Measurements from ENCODE around the gene NFATC1.

Gene NFATC1

DNA sequence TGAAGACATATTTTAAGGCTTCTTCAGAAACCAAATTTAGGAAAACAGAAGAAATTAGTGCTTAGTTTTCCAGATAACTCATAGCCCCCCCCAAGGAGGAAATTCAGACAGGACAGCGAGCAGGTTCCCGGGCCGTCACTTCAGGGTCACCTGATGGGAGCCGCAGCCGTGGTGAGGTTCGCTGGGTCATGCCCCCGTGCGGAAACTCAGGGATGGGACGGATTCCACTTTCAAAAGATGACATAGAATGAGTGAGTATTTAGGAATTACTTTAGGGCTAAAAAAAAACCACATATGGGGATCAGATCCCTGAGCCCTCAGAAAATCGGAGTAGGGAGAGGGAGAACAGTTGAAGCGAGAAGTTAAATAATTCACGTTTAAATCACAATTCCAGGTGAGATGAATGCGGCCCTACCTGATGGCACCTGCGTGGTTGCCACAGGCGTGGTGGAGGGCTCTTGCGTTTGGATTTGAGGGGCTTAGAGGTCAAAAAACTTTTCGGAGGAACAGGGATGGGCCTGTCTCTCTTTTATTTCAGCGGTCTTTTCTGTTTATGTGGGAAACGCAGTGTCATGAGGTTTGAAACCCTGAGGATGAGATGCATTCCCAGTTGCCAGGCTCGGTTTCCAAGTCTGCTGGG lies 114.4 kb downstream of the NFATC1 start:
- H3K9me3 ChIP-seq (ENCODE audit: insufficient read depth, low read length, severe bottlenecking) = no peaks in the 10 kb centered on the region
- H3K4me3 ChIP-seq (ENCODE audit: low read depth in 1 of 2, low read length in 2 of 2) = no peak overlapping the region

GRCh38 chr18:79510731-79511241 lies 115.1 kb downstream of the NFATC1 start:
- DNase-seq = no peak
- peaks cover 7% of the 10 kb centered on the region for H3K36me3 ChIP-seq (ENCODE audit: insufficient read depth, low read length)
- peaks cover 6% of the 10 kb centered on the region for H3K4me1 ChIP-seq (ENCODE audit: insufficient read depth, low read length)
- H2AFZ ChIP-seq (ENCODE audit: low read depth, low read length) = no peak overlapping the region
- H3K9me3 ChIP-seq (ENCODE audit: insufficient read depth, low read length, severe bottlenecking) = no peaks in the 10 kb centered on the region
- no peaks in the 10 kb centered on the region for H3K27me3 ChIP-seq (ENCODE audit: insufficient read depth, low read length, poor library complexity)
- ATAC-seq (ENCODE audit: insufficient read depth, low read depth) = no peak
- H3K4me2 ChIP-seq (ENCODE audit: insufficient read depth, low read length) = no peak overlapping the region
- TF ChIP-seq CTCF (IDR thresholded peaks at IDR 0.05; ENCODE audit: borderline replicate concordance, extremely low read depth, low read length, poor library complexity, severe bottlenecking) (no peak), EZH2 (IDR thresholded peaks at IDR 0.05; ENCODE audit: borderline replicate concordance, low read depth, low read length, severe bottlenecking) (no peak)
- H3K9ac ChIP-seq (ENCODE audit: low read depth, low read length) = no peak overlapping the region
- H3K27ac ChIP-seq (ENCODE audit: low read length) = no peak overlapping the region
- no peak overlapping the region for H3K4me3 ChIP-seq (ENCODE audit: low read depth in 1 of 2, low read length in 2 of 2)
- no peaks in the 10 kb centered on the region; the same call in 1 of the 2 replicates for H4K20me1 ChIP-seq (ENCODE audit: insufficient read depth, low read length)
- H3K79me2 ChIP-seq (ENCODE audit: insufficient read depth, low read length) = no peaks in the 10 kb centered on the region

More for the DNA sequence above, 114.4 kb downstream of the NFATC1 start:
- no peak overlapping the region for H3K27ac ChIP-seq (ENCODE audit: low read length)
- no peak for ATAC-seq (ENCODE audit: insufficient read depth, low read depth)
- no peaks in the 10 kb centered on the region for H3K27me3 ChIP-seq (ENCODE audit: insufficient read depth, low read length, poor library complexity)
- H3K4me2 ChIP-seq (ENCODE audit: insufficient read depth, low read length) = no peak overlapping the region
- no peaks in the 10 kb centered on the region for H3K79me2 ChIP-seq (ENCODE audit: insufficient read depth, low read length)
- no peak for DNase-seq
- H3K9ac ChIP-seq (ENCODE audit: low read depth, low read length) = no peak overlapping the region
- H3K36me3 ChIP-seq (ENCODE audit: insufficient read depth, low read length) = peaks cover 7% of the 10 kb centered on the region
- H4K20me1 ChIP-seq (ENCODE audit: insufficient read depth, low read length) = no peaks in the 10 kb centered on the region; the same call in 1 of the 2 replicates
- H2AFZ ChIP-seq (ENCODE audit: low read depth, low read length) = no peak overlapping the region
- H3K4me1 ChIP-seq (ENCODE audit: insufficient read depth, low read length) = peaks cover 6% of the 10 kb centered on the region
- TF ChIP-seq EZH2 (IDR thresholded peaks at IDR 0.05; ENCODE audit: borderline replicate concordance, low read depth, low read length, severe bottlenecking) (no peak), CTCF (IDR thresholded peaks at IDR 0.05; ENCODE audit: borderline replicate concordance, extremely low read depth, low read length, poor library complexity, severe bottlenecking) (no peak)

DNA sequence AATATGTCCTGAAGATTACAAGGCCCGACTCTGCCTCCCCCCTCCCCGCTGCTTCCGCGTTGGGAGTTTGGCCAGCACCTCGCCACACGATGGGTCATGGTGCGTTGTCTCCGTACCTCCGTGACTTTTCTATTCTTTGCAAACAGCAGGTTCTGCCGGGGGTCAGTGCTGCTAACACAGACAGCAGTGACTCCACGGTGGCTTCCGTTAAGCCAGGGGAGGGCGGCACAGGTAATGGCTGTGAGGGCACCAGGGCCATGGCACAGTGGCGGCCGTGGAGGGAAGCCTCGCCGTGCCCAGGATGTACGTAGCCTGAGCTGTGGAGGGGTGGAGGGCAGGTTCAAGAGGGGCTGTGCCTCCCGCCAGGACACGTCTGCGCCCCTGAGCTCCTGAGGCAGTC lies 115.5 kb downstream of the NFATC1 start:
- H3K4me3 ChIP-seq (ENCODE audit: low read depth in 1 of 2, low read length in 2 of 2) = no peak overlapping the region
- H3K9me3 ChIP-seq (ENCODE audit: insufficient read depth, low read length, severe bottlenecking) = no peaks in the 10 kb centered on the region
- H3K79me2 ChIP-seq (ENCODE audit: insufficient read depth, low read length) = no peaks in the 10 kb centered on the region
- H2AFZ ChIP-seq (ENCODE audit: low read depth, low read length) = no peak overlapping the region
- H3K27ac ChIP-seq (ENCODE audit: low read length) = no peak overlapping the region
- ATAC-seq (ENCODE audit: insufficient read depth, low read depth) (no peak), DNase-seq (no peak)
- H3K9ac ChIP-seq (ENCODE audit: low read depth, low read length) = no peak overlapping the region
- peaks cover 7% of the 10 kb centered on the region for H3K36me3 ChIP-seq (ENCODE audit: insufficient read depth, low read length)
- H3K4me2 ChIP-seq (ENCODE audit: insufficient read depth, low read length) = no peak overlapping the region
- H3K4me1 ChIP-seq (ENCODE audit: insufficient read depth, low read length) = peaks cover 3% of the 10 kb centered on the region
- no peaks in the 10 kb centered on the region; the same call in 1 of the 2 replicates for H4K20me1 ChIP-seq (ENCODE audit: insufficient read depth, low read length)
- no peaks in the 10 kb centered on the region for H3K27me3 ChIP-seq (ENCODE audit: insufficient read depth, low read length, poor library complexity)
- TF ChIP-seq CTCF (IDR thresholded peaks at IDR 0.05; ENCODE audit: borderline replicate concordance, extremely low read depth, low read length, poor library complexity, severe bottlenecking) (no peak), EZH2 (IDR thresholded peaks at IDR 0.05; ENCODE audit: borderline replicate concordance, low read depth, low read length, severe bottlenecking) (no peak)

Data from DND-41 (cell line).